Measurements from ENCODE around the gene FBXL2.

DNA sequence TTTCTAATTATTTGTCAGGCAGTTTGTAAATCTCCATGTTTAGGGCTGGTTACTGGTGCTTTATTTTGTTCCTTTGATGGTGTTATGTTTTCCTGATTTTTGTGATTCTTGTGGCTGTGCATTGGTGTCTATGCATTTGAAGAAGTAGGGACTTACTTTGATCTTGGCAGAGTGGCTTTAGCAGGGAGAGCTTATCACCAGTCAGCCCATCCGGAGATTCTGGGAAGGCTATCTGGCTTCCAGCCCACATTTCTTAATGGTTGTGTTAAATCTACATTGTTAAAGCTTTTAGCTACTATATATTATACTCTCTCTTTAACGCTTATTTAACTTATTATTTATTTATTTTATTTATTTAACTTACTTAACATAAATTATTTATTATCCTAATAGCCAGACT lies 35.1 kb downstream of the FBXL2 start:
- TF ChIP-seq POLR2AphosphoS5 (IDR thresholded peaks at IDR 0.05) (no peak), CTCF (IDR thresholded peaks at IDR 0.05) (no peak)

Data from breast epithelium (tissue), 3 donors.